GM19099 (cell line): ENCODE data around the gene SEMA3G.

ENCODE experiments used
- POLR2A ChIP-seq: IDR thresholded peaks from 3 replicates; pipeline ENCODE4 v1.6.1; 2011; ENCODE audit warnings: low read depth; ENCODE audit not compliant: insufficient read length; ENCODE audit errors: extremely low read depth

Gene SEMA3G

GRCh38 chr3:52469001-52469400, 24.1 kb upstream of the SEMA3G start:
- no peak for TF ChIP-seq POLR2A

DNA sequence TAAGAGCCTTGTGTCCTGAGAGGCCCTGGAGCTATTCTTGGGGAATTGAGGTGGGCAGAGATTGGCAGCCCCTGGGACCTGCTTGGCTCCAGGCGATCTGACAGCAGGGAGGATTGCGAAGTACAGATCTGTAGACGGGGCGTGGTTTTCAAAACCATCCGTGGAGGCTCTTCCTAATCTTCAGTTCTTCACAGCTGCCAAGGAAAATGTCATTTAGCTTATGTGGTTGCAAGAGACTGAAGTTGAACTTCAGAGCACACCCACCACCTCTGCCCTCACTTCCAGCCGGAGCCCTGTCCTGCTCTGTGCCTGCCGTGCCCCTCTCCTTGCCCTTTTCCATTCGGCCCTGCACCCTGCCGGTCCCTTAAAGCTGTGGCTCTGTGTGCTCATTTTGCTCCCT, 23.4 kb upstream of the SEMA3G start:
- TF ChIP-seq POLR2A: no peak

DNA sequence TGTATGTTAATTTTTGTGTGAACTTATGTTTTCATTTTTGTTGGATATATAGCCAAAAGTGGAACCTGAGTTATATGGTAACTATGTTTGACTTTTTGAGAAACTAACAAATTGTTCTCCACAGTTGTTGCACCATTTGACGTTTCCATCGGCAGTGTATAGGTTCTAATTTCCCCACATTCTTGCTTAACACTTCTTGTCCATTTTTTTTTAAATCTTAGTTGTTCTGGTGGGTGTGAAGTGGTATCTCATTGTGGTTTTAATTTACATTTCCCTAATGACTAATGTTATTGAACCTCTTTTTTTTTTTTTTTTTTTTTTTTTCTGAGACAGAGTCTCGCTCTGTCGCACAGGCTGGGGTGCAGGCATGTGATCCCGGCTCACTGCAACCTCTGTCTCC, 18.5 kb upstream of the SEMA3G start:
- TF ChIP-seq POLR2A: no peak

DNA sequence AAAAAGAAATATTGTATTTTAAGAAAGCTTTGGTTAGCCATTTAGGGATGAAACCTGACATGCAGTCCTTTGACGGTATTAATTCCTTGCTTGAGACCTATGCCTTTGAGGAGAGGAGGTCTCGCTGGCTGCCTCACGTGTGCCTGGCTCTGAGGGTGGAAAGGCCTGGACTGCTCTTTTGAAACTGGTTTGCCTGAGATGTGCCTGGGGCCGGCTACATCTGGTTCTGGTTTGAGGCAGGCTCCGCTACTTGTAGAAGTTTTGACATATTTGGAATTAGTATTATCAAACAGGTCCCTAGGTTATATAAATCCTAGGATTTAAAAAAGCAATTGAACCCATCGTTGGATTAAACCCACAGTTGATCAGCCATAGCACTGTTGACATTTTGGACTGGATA, 17.0 kb upstream of the SEMA3G start:
- no peak for TF ChIP-seq POLR2A

DNA sequence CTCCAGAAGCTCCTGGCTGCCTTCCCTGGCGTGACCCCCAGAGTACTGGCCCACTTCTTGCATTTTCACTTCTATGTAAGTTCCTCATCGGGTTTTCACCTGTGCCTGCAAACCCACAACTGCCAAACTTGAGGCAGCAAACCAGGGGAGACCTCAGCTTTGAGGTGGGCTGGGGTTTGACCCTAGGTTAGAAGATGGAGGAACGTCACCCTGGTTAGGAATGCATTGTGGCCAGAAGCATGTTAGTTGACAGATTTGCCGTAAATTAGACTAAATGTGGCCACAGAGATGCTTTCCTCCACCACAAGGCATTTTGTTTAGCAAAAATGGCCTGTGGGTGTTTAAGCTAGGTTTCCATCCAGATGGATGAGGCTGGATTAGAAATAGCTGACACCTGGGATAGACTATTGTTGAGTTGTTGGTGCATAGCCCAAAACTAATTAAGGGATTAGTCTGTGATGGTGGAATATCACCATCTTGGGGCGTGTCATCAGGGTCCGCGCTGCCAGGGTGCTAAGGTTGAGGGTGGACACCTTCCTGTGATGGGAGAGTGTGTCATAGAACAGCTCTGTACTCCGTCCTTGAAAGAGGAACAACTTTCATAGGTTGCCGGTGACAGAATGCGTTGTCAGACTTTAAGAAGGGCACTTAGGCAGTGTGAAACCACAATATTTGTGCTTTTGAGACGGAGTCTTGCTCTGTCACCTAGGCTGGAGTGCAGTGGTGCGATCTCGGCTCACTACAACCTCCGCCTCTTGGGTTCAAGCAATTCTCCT, 14.1 kb upstream of the SEMA3G start:
- no peak for TF ChIP-seq POLR2A

DNA sequence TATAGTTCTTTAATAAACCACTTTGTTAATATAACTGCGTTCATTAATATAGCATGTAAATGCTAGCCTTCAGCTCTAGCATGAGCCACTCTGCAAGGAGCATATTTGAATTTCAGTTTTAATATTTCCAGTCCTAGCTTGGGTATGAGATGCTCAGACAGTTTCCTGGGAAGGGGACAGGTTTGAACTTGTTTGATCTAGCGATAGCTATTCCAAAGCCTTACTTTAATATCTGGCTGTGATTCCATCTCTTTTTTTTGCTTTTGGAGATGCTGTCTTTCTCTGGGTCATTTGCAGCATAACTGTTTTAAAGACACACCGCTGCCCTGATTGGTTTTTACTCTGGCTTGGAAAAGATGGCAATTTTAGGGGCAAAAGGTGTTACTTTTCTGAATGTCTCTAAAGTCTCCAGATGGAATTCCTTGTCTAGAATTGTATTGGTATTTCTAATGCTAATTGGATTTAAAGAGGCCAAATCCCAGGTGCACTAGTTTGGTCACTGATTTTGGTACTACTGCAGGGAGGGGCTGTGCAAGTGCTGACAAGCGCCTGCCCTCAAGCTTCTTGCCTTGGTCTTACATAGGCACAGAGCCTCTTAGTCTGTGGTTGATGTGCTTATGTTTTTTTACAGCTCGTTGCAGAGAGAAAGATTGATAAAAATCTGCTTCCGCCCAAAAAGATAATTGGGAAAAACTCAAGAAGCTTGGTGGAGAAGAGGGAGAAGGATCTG, 13.3 kb upstream of the SEMA3G start:
- TF ChIP-seq POLR2A: no peak

- no peak for TF ChIP-seq POLR2A
These were observed 11.9 kb upstream of the SEMA3G start for GRCh38 chr3:52456800-52457183.

GRCh38 chr3:52456169-52456799, 11.4 kb upstream of the SEMA3G start:
- no peak for TF ChIP-seq POLR2A

- TF ChIP-seq POLR2A: peak; percentile 86
These were observed 10.6 kb upstream of the SEMA3G start, which contains the start of gene NISCH for GRCh38 chr3:52455283-52456168. NISCH (plus strand) TSS chr3:52455604; CDS start chr3:52455642, 38 bp downstream.

DNA sequence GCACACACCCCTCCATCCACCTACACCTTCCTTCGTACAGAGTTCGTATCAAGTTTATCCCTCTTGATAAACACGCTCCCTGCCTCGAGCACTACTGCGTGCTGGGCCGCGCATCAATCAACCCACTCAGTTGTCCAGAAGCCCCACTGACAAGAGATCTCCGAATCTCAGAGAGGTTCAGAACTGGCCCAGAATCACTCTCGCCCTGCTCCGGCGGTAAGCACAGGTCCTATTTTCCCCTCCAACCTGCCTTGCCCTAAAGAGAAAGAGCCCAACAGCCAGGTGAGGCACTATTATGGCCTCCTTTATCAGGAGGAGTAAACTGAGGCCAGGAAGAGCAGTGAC, 10.0 kb upstream of the SEMA3G start:
- TF ChIP-seq POLR2A: no peak

GRCh38 chr3:52454250-52454937, 9.5 kb upstream of the SEMA3G start:
- TF ChIP-seq POLR2A: peak; percentile 13

DNA sequence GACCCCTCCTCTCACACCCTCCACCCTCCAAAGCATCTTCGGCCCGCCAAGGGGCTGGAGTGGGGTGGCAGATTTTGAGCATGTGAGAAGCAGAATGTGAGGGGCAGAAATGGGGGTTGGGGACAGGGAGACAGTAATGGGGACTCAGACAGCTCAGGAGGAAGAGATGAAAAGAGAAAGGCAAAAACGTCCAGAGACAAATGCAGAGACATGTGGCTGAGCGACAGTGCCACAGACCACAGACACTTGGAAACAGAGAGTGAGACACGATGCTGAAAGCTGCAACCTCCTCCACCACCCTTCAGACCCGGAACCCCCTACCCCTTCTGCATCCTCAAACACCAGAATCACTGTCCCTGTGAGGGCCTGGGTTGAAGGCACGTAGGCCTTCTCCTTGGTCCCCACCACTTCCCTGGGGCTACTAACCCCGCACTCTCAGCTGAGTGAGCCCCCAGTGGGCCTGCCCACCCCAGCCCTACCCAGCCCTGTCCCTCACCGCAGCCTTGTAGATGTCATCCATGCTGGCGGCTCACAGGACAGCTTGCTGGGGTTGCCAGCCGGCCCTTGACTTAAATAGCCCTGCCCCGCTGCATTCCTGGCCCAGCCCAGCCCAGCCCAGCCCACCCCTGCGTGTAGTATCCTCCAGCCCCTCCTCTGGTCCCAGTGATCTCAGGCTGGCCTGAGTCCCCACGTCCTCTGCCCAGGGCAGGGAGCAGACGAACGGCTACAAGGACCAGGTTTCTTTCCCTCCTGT, 8.8 kb upstream of the SEMA3G start, which contains the start of gene TNNC1:
TSS of gene TNNC1 (minus strand) at position 546 of the 754 bp plus-strand sequence. CDS start at position 520, 26 bp downstream.
- TF ChIP-seq POLR2A: no peak

GRCh38 chr3:52452570-52453221, 7.8 kb upstream of the SEMA3G start:
- TF ChIP-seq POLR2A: no peak
